HepG2 (cell line): ENCODE measurements around the gene FAS. TPM values are rescaled to one million over a fixed set of nuclear protein-coding genes. Genes with fewer than 3 reads are reported as not detected.

Experiments used
- ATAC-seq: fragments of 200-7000 bp; cut with Tn5 transposase; 3 replicates; pipeline ENCODE4 v1.9.1; 2020; ENCODE audit warnings: mild to moderate bottlenecking, moderate library complexity
- BruUV-seq: library from RNA; stranded (reverse); fragments of 400-500 nt; replicated peaks from 2 replicates; lab custom pipeline; 2021; lab: Mats Ljungman, UMichigan
- CTCF ChIA-PET: fragments of 300-600 bp; formaldehyde crosslinking; extraction: SDS; loops from one replicate; lab custom pipeline; 2021; ENCODE audit warnings: low total read pairs, inconsistent platforms, low intra/inter-chr PET ratio; lab: Yijun Ruan, JAX
- POLR2A ChIA-PET: fragments of 350-600 bp; sonication (Branson Sonifier 250); formaldehyde crosslinking; loops from one replicate; lab custom pipeline; 2020; ENCODE audit warnings: antibody characterized with exemption, inconsistent platforms; lab: Yijun Ruan, JAX
- DNase-seq: peaks from one replicate; pipeline ENCODE4 v3.0.0-alpha.2; 2015; ENCODE audit warnings: low spot score
- FAIRE-seq: peaks from 3 replicates; lab custom pipeline; 2011; peaks lifted over from hg19 to GRCh38; lab: Jason Lieb, UNC
- H2AFZ ChIP-seq: one replicate; pipeline ENCODE4 v1.6.1; 2011; ENCODE audit warnings: low read length, inconsistent platforms
- H3K27ac ChIP-seq: fragments of 300-600 bp; 3 replicates; pipeline ENCODE4 v1.8.0; 2011; ENCODE audit warnings: mixed run types, mild to moderate bottlenecking, mixed read lengths, low read length, inconsistent platforms; ENCODE audit not compliant: insufficient read depth; ENCODE audit errors: extremely low read length
- H3K27me3 ChIP-seq, 2 experiments: fragments of 200-600 bp in 1 of 2; 2 replicates in 1 of 2; 3 replicates in 1 of 2; pipeline versions ENCODE4 v1.6.0 to v1.8.0; 2011; ENCODE audit warnings: low read length in 2 of 2, mild to moderate bottlenecking in 2 of 2, moderate library complexity in 2 of 2, inconsistent platforms in 1 of 2; ENCODE audit not compliant: insufficient read depth in 2 of 2, control insufficient read depth in 1 of 2
- H3K36me3 ChIP-seq, 2 experiments: fragments of 200-600 bp in 1 of 2; replicated peaks in 1 of 2; 2 replicates in 1 of 2; 3 replicates in 1 of 2; pipeline versions ENCODE4 v1.5.1 to v1.8.0; 2011; ENCODE audit warnings: low read length in 2 of 2, inconsistent platforms in 1 of 2; ENCODE audit not compliant: insufficient read depth in 2 of 2, control insufficient read depth in 1 of 2
- H3K4me1 ChIP-seq: 2 replicates; pipeline ENCODE4 v1.5.1; 2012; ENCODE audit warnings: low read length, inconsistent platforms; ENCODE audit not compliant: insufficient read depth
- H3K4me2 ChIP-seq: 2 replicates; pipeline ENCODE4 v1.6.0; 2011; ENCODE audit warnings: low read depth, low read length, inconsistent platforms
- H3K4me3 ChIP-seq, 3 experiments: fragments of 200-600 bp in 1 of 3; sonication (generic), shearing (Covaris generic) in 1 of 3; replicated peaks in 1 of 3; 2 replicates each; pipeline ENCODE4 v1.5.1; 2011 to 2016; ENCODE audit warnings: low read length in 3 of 3, inconsistent platforms in 2 of 3, low read depth in 2 of 3, mild to moderate bottlenecking in 2 of 3, control low read depth in 1 of 3, mixed read lengths in 1 of 3; ENCODE audit not compliant: insufficient read depth in 1 of 3
- H3K79me2 ChIP-seq: one replicate; pipeline ENCODE4 v1.6.1; 2011; ENCODE audit warnings: low read length, inconsistent platforms; ENCODE audit not compliant: insufficient read depth
- H3K9ac ChIP-seq: 2 replicates; pipeline ENCODE4 v1.6.0; 2011; ENCODE audit warnings: mild to moderate bottlenecking, low read depth, low read length, inconsistent platforms; ENCODE audit not compliant: insufficient read depth
- H3K9me3 ChIP-seq: 2 replicates; pipeline ENCODE4 v1.5.1; 2012; ENCODE audit warnings: mild to moderate bottlenecking, low read length
- H4K20me1 ChIP-seq: 2 replicates; pipeline ENCODE4 v1.6.0; 2011; ENCODE audit warnings: inconsistent platforms, mild to moderate bottlenecking, low read length, moderate library complexity; ENCODE audit not compliant: insufficient read depth
- ADNP ChIP-seq: sonication (generic); formaldehyde crosslinking; IDR thresholded peaks from 2 replicates; pipeline ENCODE4 v1.4.0; 2020; ENCODE audit warnings: missing genetic modification reagents
- AGO2 ChIP-seq: fragments of 200-400 bp; formaldehyde crosslinking; optimal IDR thresholded peaks from 2 replicates; pipeline ENCODE3; 2017; ENCODE audit warnings: mild to moderate bottlenecking, low read depth, low read length, moderate library complexity
- CHD2 ChIP-seq: IDR thresholded peaks from 2 replicates; pipeline ENCODE4 v1.6.1; 2011; ENCODE audit warnings: low read depth, low read length, improper control_type of control experiment
- CHD4 ChIP-seq: fragments of 200-600 bp; sonication (generic); IDR thresholded peaks from 2 replicates; pipeline ENCODE4 v1.7.0; 2017; ENCODE audit warnings: mild to moderate bottlenecking, low read length, borderline replicate concordance
- FOXM1 ChIP-seq: sonication (generic); formaldehyde crosslinking; IDR thresholded peaks from 2 replicates; pipeline ENCODE4 v1.5.0; 2020; ENCODE audit warnings: missing genetic modification reagents
- HDAC1 ChIP-seq: sonication (generic); formaldehyde crosslinking; IDR thresholded peaks from 2 replicates; pipeline ENCODE4 v1.5.1; 2020; ENCODE audit warnings: mild to moderate bottlenecking, missing genetic modification reagents
- KDM1A ChIP-seq: IDR thresholded peaks from 2 replicates; pipeline ENCODE4 v1.6.1; 2016; ENCODE audit warnings: missing compliant biosample characterization
- RBFOX2 ChIP-seq: fragments of 200-400 bp; formaldehyde crosslinking; IDR thresholded peaks from 2 replicates; pipeline ENCODE4 v1.6.1; 2017; ENCODE audit warnings: low read depth, mild to moderate bottlenecking, low read length
- RCOR2 ChIP-seq: IDR thresholded peaks from 2 replicates; pipeline ENCODE4 v1.6.1; 2016; ENCODE audit warnings: missing biosample characterization, missing genetic modification reagents
- SP140L ChIP-seq: sonication (generic); formaldehyde crosslinking; IDR thresholded peaks from 2 replicates; pipeline ENCODE4 v1.4.0; 2020; ENCODE audit warnings: missing genetic modification reagents, borderline replicate concordance
- TCF12 ChIP-seq, 2 experiments: fragments of 450-650 bp in 1 of 2; sonication (generic) in 1 of 2; formaldehyde crosslinking in 1 of 2; IDR thresholded peaks; 2 replicates each; pipeline versions ENCODE4 v1.6.1 to v1.8.0; 2017 to 2022; ENCODE audit warnings: antibody characterized with exemption in 1 of 2, mild to moderate bottlenecking in 1 of 2, missing genetic modification reagents in 1 of 2, moderate library complexity in 1 of 2
- ZMYM2 ChIP-seq: sonication (generic); formaldehyde crosslinking; IDR thresholded peaks from 2 replicates; pipeline ENCODE4 v1.8.0; 2022; ENCODE audit warnings: mild to moderate bottlenecking, missing genetic modification reagents
- ZMYM3 ChIP-seq: sonication (generic); formaldehyde crosslinking; IDR thresholded peaks from 2 replicates; pipeline ENCODE4 v1.5.1; 2020; ENCODE audit warnings: mild to moderate bottlenecking, missing genetic modification reagents
- ZNF317 ChIP-seq: sonication (generic); formaldehyde crosslinking; IDR thresholded peaks from 2 replicates; pipeline ENCODE4 v1.5.0; 2020; ENCODE audit warnings: mild to moderate bottlenecking, missing genetic modification reagents
- ZNF558 ChIP-seq: sonication (generic); formaldehyde crosslinking; IDR thresholded peaks from 2 replicates; pipeline ENCODE4 v1.9.0; 2022; ENCODE audit warnings: mild to moderate bottlenecking, missing genetic modification reagents, borderline replicate concordance
- ZNF629 ChIP-seq: sonication (generic); formaldehyde crosslinking; conservative IDR thresholded peaks from 2 replicates; pipeline ENCODE4 v1.5.0; 2020; ENCODE audit warnings: missing genetic modification reagents
- ZNF768 ChIP-seq: sonication (generic); formaldehyde crosslinking; IDR thresholded peaks from 2 replicates; pipeline ENCODE4 v1.4.0; 2020; ENCODE audit warnings: missing genetic modification reagents
- WGBS: methylation state at CpG from one replicate; pipeline ENCODE4 v1.1.6; 2017; ENCODE audit warnings: low lambda C conversion rate; 5-methylcytosine and 5-hydroxymethylcytosine counted together
- in situ Hi-C: cut with HindIII; loops from 2 replicates; pipeline ENCODE4 v1.10.0; 2017; ENCODE audit warnings: low pct_unique_long_range_greater_than_20kb; ENCODE audit not compliant: extremely low pct_ligation_motif_present
- intact Hi-C: fragments of 100-400 bp; cut with micrococcal nuclease; formaldehyde crosslinking; loops from one replicate; pipeline ENCODE4 v1.10.0; 2022; ENCODE audit not compliant: unreplicated experiment
- polyA plus RNA-seq, 8 experiments: library from polyadenylated mRNA; depleted of rRNA in 3 of 8; stranded (reverse) in 7 of 8; unstranded in 1 of 8; fragments of >200 nt; fragmentation: Illumina TruSeq in 4 of 8; extraction: Trizol in 4 of 8; gene quantifications; 2 replicates each; pipeline versions ENCODE4 v1.2.1 to v1.2.3, GENCODE V29; 2011 to 2016; ENCODE audit warnings: low read depth in 4 of 8, missing spikeins in 1 of 8, mixed read lengths in 1 of 8; ENCODE audit not compliant: insufficient read depth in 1 of 8
- total RNA-seq, 5 experiments: library from RNA; depleted of rRNA; stranded (reverse); fragments of >200 nt; fragmentation: Illumina TruSeq; extraction: Trizol; gene quantifications; 2 replicates each; pipeline ENCODE4 v1.2.3, GENCODE V29; 2016; ENCODE audit warnings: low read depth in 1 of 5
- TF ChIP-seq, protein P1 (sequence below): sonication (generic); formaldehyde crosslinking; IDR thresholded peaks from 2 replicates; pipeline ENCODE4 v1.5.1; 2020; ENCODE audit warnings: mild to moderate bottlenecking, missing genetic modification reagents, borderline replicate concordance

The FAS gene
- total and polyA plus RNA-seq, 2 of the 13 experiments (the other 11 are each of a cell fraction or from before 2014, with no cell fraction given): 5.9 to 17.9 TPM

DNA sequence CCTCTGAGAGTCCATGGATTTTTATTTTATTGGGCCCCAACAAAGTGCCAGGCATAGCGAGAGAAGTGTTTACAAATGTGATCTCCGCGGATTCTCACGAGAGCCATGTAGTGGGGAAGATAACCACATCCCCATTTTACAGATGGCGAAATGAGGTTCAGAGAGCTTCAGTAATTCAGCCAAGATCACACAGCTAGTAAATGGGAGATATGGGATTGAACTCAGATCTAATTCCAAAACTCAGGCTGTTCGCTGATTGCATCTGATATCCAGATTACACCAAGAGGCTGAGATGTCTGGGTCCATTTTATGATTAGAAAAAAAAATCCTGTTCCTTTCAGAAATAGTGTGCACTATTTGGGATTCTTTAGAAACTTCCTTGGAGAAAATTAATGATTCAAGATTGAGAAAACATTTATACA lies 1.3 kb downstream of the FAS start:
- in situ Hi-C loops (no loop called here), intact Hi-C loops (no loop called here)
- Histone ChIP-seq H3K4me1 (peaks cover 48% of the 10 kb centered on the region), H3K27me3 (no peaks in the 10 kb centered on the region; a peak in 1 of 5 replicates), H3K9me3 (0 out of 2 replicates have a peak, but pooled peaks cover 4% of the 10 kb centered on the region), H3K79me2 (peaks cover 35% of the 10 kb centered on the region), H2AFZ (peak overlapping the region; percentile 39), H3K27ac (peak overlapping the region; percentile 74), H3K4me3 (peak overlapping the region; percentile 83 to 91 (median 88)), H3K36me3 (no peaks in the 10 kb centered on the region), H4K20me1 (no peaks in the 10 kb centered on the region; the same call in 1 of the 2 replicates), H3K4me2 (peak overlapping the region; percentile 87), H3K9ac (peak overlapping the region; percentile 79)
- 7% methylated on average over 6 of the region's 6 CpGs for WGBS
- ATAC-seq (no peak), FAIRE-seq (no peak), DNase-seq (no peak)
- peak; percentile 83 for TF ChIP-seq CHD2
- peak; percentile 90; the same call in 1 of the 2 replicates for TF ChIP-seq ZNF768
- TF ChIP-seq, protein P1, sequence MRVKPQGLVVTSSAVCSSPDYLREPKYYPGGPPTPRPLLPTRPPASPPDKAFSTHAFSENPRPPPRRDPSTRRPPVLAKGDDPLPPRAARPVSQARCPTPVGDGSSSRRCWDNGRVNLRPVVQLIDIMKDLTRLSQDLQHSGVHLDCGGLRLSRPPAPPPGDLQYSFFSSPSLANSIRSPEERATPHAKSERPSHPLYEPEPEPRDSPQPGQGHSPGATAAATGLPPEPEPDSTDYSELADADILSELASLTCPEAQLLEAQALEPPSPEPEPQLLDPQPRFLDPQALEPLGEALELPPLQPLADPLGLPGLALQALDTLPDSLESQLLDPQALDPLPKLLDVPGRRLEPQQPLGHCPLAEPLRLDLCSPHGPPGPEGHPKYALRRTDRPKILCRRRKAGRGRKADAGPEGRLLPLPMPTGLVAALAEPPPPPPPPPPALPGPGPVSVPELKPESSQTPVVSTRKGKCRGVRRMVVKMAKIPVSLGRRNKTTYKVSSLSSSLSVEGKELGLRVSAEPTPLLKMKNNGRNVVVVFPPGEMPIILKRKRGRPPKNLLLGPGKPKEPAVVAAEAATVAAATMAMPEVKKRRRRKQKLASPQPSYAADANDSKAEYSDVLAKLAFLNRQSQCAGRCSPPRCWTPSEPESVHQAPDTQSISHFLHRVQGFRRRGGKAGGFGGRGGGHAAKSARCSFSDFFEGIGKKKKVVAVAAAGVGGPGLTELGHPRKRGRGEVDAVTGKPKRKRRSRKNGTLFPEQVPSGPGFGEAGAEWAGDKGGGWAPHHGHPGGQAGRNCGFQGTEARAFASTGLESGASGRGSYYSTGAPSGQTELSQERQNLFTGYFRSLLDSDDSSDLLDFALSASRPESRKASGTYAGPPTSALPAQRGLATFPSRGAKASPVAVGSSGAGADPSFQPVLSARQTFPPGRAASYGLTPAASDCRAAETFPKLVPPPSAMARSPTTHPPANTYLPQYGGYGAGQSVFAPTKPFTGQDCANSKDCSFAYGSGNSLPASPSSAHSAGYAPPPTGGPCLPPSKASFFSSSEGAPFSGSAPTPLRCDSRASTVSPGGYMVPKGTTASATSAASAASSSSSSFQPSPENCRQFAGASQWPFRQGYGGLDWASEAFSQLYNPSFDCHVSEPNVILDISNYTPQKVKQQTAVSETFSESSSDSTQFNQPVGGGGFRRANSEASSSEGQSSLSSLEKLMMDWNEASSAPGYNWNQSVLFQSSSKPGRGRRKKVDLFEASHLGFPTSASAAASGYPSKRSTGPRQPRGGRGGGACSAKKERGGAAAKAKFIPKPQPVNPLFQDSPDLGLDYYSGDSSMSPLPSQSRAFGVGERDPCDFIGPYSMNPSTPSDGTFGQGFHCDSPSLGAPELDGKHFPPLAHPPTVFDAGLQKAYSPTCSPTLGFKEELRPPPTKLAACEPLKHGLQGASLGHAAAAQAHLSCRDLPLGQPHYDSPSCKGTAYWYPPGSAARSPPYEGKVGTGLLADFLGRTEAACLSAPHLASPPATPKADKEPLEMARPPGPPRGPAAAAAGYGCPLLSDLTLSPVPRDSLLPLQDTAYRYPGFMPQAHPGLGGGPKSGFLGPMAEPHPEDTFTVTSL (CRISPR knock-in tag): no peak
- TF ChIP-seq TCF12 (IDR thresholded peaks at IDR 0.05): no peak
- no peak for TF ChIP-seq TCF12 (CRISPR knock-in tag; IDR thresholded peaks at IDR 0.05)
- TF ChIP-seq ZMYM3 (CRISPR knock-in tag): peak; percentile 98
- peak; percentile 95 for TF ChIP-seq SP140L (CRISPR knock-in tag)
- peak; percentile 97 for TF ChIP-seq KDM1A
- TF ChIP-seq ZNF629: peak; percentile 99
- 0 out of 2 replicates have a peak, but pooled peaks have one; percentile 15 for TF ChIP-seq HDAC1 (CRISPR knock-in tag)
- TF ChIP-seq AGO2: no peak
- TF ChIP-seq ZNF558: no peak
- TF ChIP-seq ZMYM2: 0 out of 2 replicates have a peak, but pooled peaks have one; percentile 41
- no peak for TF ChIP-seq FOXM1 (CRISPR knock-in tag)
- no peak for TF ChIP-seq RBFOX2
- TF ChIP-seq RCOR2 (CRISPR knock-in tag): peak; percentile 89
- TF ChIP-seq ZNF317 (CRISPR knock-in tag): no peak
- TF ChIP-seq CHD4: peak; percentile 69; the same call in 1 of the 2 replicates
- peak; percentile 85 for TF ChIP-seq ADNP
- CTCF ChIA-PET: interaction anchor here (1.8 kb wide), 1 partner anchor 57 kb away, joined by 6 read pairs; no protein-coding TSS in a partner anchor
- POLR2A ChIA-PET: no interaction called here
- no TSS peak for BruUV-seq
